GM12892 (cell line): ENCODE data around the gene RPEL1.

Source experiments
- POLR2A ChIP-seq: IDR thresholded peaks from 2 replicates; pipeline ENCODE4 v1.6.1; 2011; ENCODE audit warnings: low read depth, low read length, control low read depth
- POLR2AphosphoS5 ChIP-seq: IDR thresholded peaks from 2 replicates; pipeline ENCODE4 v1.6.1; 2011; ENCODE audit warnings: low read depth, low read length, control low read depth
- TAF1 ChIP-seq: IDR thresholded peaks from 2 replicates; pipeline ENCODE4 v1.6.1; 2011; ENCODE audit warnings: low read depth, mild to moderate bottlenecking, control low read depth, low read length, borderline replicate concordance

DNA sequence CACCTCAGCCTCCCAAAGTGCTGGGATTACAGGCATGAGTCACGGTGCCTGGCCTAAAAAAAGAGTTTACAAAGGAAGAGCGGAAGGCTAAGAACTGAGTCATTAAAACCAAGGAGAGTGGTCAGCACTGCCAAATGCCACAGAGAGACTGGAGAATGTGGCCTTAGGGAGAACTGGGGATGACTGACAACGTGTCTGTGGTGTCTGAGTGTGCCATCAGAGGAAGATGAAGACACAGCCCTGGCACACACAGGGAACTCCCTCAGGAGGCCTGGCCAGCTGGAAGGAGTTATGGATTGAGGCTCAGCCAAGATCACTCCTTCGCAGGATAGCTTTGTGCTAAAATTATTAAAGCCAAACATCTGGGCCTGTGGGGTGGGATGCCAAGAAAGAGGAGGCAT lies 27.4 kb downstream of the RPEL1 start:
- TF ChIP-seq POLR2AphosphoS5: no peak
- TF ChIP-seq POLR2A: no peak
- no peak for TF ChIP-seq TAF1
